Heart left ventricle (tissue), 16 donors: Measurements from ENCODE around the gene CACNA2D3. TPM values are rescaled to one million over a fixed set of nuclear protein-coding genes. Genes with fewer than 3 reads are reported as not detected.

Experiments used
- ATAC-seq, 4 donors: fragments of 200-7000 bp; cut with Tn5 transposase; one replicate each; pipeline ENCODE4 v1.9.1; 2020 to 2022; ENCODE audit warnings: moderate library complexity in 4 of 4, mild to moderate bottlenecking in 3 of 4, moderate number of reproducible peaks in 1 of 4
- DNase-seq, 5 donors: peaks; one replicate each; pipeline ENCODE4 v3.0.0-alpha.2; 2020
- H3K27ac ChIP-seq, 12 donors: fragments of 200-600 bp; sonication (generic) in 4 of 12; one replicate each; pipeline versions ENCODE4 v1.5.0 to v1.8.0; 2016 to 2022; ENCODE audit warnings: mild to moderate bottlenecking in 2 of 12
- H3K27me3 ChIP-seq, 9 donors: fragments of 200-600 bp; sonication (generic) in 2 of 9; one replicate each; pipeline versions ENCODE4 v1.5.1 to v1.8.0; 2016 to 2022; ENCODE audit warnings: mild to moderate bottlenecking in 3 of 9
- H3K36me3 ChIP-seq, 9 donors: fragments of 200-600 bp; sonication (generic) in 2 of 9; one replicate each; pipeline versions ENCODE4 v1.5.0 to v1.8.0; 2018 to 2022; ENCODE audit warnings: mild to moderate bottlenecking in 2 of 9
- H3K4me1 ChIP-seq, 12 donors: fragments of 200-600 bp; sonication (generic) in 4 of 12; one replicate each; pipeline versions ENCODE4 v1.5.0 to v1.8.0; 2016 to 2022; ENCODE audit warnings: mild to moderate bottlenecking in 3 of 12
- H3K4me3 ChIP-seq, 12 donors: fragments of 200-600 bp; sonication (generic) in 4 of 12; one replicate each; pipeline versions ENCODE4 v1.5.0 to v1.8.0; 2017 to 2022; ENCODE audit warnings: mild to moderate bottlenecking in 9 of 12, moderate library complexity in 4 of 12
- H3K9me3 ChIP-seq, 12 donors: fragments of 200-600 bp; sonication (generic) in 4 of 12; one replicate each; pipeline versions ENCODE4 v1.5.0 to v1.8.0; 2016 to 2022; ENCODE audit warnings: mild to moderate bottlenecking in 1 of 12
- POLR2A ChIP-seq, 2 donors: fragments of 450-650 bp; IDR thresholded peaks; one replicate each; pipeline ENCODE4 v1.6.1; 2017; ENCODE audit warnings: antibody characterized with exemption in 2 of 2, mild to moderate bottlenecking in 2 of 2, moderate library complexity in 2 of 2
- whole genome bisulfite sequencing, 4 donors: extraction: QIAGEN DNeasy Blood & Tissue Kit in 2 of 4; methylation state at CpG; one replicate each; pipeline versions ENCODE4 v1.1.5 to v1.1.7; 2013 to 2018; 5-methylcytosine and 5-hydroxymethylcytosine counted together
- intact Hi-C, 10 donors: fragments of 100-400 bp; cut with DNase I; formaldehyde crosslinking; loops; one replicate each; pipeline versions ENCODE4 v1.11.1 to v1.14.2; 2022
- polyA plus RNA-seq, 2 donors: library from polyadenylated mRNA; stranded (reverse); fragments of 200-250 nt; gene quantifications; one replicate each; pipeline ENCODE4 v1.2.3, GENCODE V29; 2013
- total RNA-seq, 9 donors: library from RNA; depleted of rRNA in 2 of 9; stranded (reverse); fragments of >200 nt in 2 of 9; fragmentation: NEBNext Ultra II Directional in 3 of 9; extraction: Animal tissue kit (Norgen Biotek cat#: 25700) in 3 of 9; gene quantifications; one replicate each; pipeline versions ENCODE4 v1.1.0 to v1.2.4, GENCODE V29; 2016 to 2023
- TF ChIP-seq, protein P1 (sequence below), 12 donors: fragments of 200-600 bp; sonication (generic) in 4 of 12; IDR thresholded peaks; one replicate each; pipeline versions ENCODE4 v1.5.0 to v1.8.0; 2018 to 2022; ENCODE audit warnings: antibody characterized with exemption in 12 of 12, mild to moderate bottlenecking in 5 of 12
- donor health status: ischemic (EF 13 %, LVEDD 7.1; RV severe dilation, severe dysfunction).
- donor health status: healthy with polysubstance abuse.
- donor health status: DM: no; HTN: yes; CAD: no.
- donor health status: DM: no; HTN: no; CAD: no.
- donor health status: ischemic (EF 25% LVEDD 6.9; RV normal size, moderate dysfunction).
- donor health status: ischemic (EF 25% LVEDD 5.7; RV mildly dilated, moderate dysfunction).
- donor health status: healthy.
- donor health status: DM: yes; HTN: yes; CAD: no.
- donor health status: ischemic (EF 35%, LVEDD 5.7; RV mildly dilated, moderate dysfunction).
- donor health status: nonischemic (EF 11% LVEDD 7.7; RV severe dilation, severe dysfunction).
- donor health status: DM: yes; HTN: yes; CAD: no.
- donor health status: PGD.
- donor health status: ischemic (EF 29% LVEDD 5.4; RV normal size, mild dysfunction).
- donor health status: nonischemic (EF 23%, LVEDD 6.1; RV moderate dilation, normal function).

The CACNA2D3 gene
- total and polyA plus RNA-seq, 11 donors: 0.17 to 25.1 (median 12.8) TPM

DNA sequence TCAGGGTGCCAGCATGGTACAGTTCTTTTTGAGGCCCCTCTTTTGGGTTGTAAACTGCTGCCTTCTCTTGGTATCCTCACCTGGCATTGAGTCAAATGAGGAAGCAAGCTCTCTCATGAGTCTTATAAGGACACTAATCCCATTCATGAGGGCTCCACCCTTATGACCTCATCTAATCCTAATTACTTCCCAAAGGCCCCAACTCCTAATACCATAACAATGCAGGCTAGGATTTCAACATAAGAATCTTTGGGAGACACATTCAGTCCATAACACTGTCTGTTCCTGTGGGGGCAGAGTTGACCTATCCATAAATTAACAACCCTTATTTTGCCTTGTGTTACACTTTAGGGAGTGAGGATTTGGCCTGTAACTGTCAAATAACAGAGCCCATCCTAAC lies 527.2 kb downstream of the CACNA2D3 start:
- intact Hi-C loops: no loop called here
- Histone ChIP-seq H3K27ac (no peak overlapping the region), H3K36me3 (no peaks in the 10 kb centered on the region), H3K4me1 (no peaks in the 10 kb centered on the region), H3K27me3 (no peaks in the 10 kb centered on the region), H3K9me3 (peaks cover 0 to 10% (median 0%) of the 10 kb centered on the region in 12 donors), H3K4me3 (no peak overlapping the region)
- TF ChIP-seq, protein P1, sequence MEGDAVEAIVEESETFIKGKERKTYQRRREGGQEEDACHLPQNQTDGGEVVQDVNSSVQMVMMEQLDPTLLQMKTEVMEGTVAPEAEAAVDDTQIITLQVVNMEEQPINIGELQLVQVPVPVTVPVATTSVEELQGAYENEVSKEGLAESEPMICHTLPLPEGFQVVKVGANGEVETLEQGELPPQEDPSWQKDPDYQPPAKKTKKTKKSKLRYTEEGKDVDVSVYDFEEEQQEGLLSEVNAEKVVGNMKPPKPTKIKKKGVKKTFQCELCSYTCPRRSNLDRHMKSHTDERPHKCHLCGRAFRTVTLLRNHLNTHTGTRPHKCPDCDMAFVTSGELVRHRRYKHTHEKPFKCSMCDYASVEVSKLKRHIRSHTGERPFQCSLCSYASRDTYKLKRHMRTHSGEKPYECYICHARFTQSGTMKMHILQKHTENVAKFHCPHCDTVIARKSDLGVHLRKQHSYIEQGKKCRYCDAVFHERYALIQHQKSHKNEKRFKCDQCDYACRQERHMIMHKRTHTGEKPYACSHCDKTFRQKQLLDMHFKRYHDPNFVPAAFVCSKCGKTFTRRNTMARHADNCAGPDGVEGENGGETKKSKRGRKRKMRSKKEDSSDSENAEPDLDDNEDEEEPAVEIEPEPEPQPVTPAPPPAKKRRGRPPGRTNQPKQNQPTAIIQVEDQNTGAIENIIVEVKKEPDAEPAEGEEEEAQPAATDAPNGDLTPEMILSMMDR (IDR thresholded peaks at IDR 0.05): no peak
- TF ChIP-seq POLR2A (IDR thresholded peaks at IDR 0.05): no peak
- ATAC-seq (no peak), DNase-seq (no peak)

DNA sequence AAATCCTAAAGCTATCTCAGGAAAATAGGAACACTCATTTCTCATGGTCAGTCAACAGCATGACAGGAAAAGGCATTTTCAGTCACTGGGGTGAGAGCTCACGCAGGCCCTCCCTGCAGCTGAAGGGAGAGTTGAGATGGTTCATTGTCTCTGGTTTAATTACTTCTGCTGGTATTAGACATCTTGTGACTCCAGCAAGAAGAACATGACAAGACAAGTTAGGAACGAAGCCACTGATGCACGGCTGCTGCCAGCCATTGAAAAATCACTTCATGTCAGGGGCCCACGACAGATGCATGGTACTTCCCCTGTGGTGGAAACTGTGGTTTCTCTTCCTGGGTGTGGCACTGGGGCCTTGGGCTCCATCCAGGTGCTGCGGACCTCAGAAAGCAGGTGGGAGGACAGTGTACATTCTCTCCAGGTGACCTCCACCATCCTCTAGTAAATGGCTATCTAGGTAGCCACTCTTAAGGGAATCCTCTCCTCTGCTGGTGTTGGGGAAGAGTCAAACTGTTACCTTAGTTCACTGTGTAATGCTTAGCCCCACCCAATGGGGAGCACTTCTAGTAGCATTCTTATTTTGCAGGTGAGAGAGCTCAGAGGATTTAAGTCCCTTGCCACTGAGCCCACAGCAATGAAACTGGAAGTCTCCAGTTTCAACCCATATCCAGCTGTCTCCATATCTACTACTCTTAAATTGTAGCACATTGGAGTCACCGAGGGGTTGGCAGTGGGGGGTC lies 531.3 kb downstream of the CACNA2D3 start:
- no peak overlapping the region for H3K4me3 ChIP-seq
- H3K36me3 ChIP-seq: no peaks in the 10 kb centered on the region
- H3K4me1 ChIP-seq: no peaks in the 10 kb centered on the region
- intact Hi-C loops: no loop called here
- no peaks in the 10 kb centered on the region for H3K27me3 ChIP-seq
- DNase-seq (no peak), ATAC-seq (no peak)
- peaks cover 0 to 4% (median 0%) of the 10 kb centered on the region in 12 donors for H3K9me3 ChIP-seq
- H3K27ac ChIP-seq: no peak overlapping the region
- 77 to 87% (median 82%) methylated on average over 6 of the region's 6 CpGs for WGBS, 4 donors
- TF ChIP-seq POLR2A (IDR thresholded peaks at IDR 0.05): no peak
- TF ChIP-seq, protein P1 (IDR thresholded peaks at IDR 0.05): no peak

DNA sequence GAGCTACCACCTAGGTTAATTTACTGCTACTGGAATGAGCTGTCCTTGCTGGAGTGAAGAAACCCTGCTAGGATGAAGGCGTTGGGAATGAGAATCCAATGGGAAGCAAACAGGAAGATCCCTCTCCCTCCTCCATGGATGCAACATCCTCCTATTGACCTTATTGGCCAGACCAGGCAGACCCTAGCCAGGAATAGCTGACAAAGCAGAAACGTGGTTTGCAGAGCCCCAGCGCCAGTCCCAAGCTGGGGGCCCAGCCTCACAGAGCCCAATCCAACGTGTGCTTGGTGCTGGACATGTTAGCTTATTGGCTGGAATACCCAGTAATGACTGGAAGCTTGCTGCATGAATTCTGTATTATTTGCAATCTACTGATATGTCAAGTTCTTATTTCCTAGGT lies 532.4 kb downstream of the CACNA2D3 start:
- H3K4me1 ChIP-seq: peaks cover 0 to 2% (median 0%) of the 10 kb centered on the region in 12 donors
- intact Hi-C loops: no loop called here
- ATAC-seq: no peak
- H3K4me3 ChIP-seq: no peak overlapping the region
- H3K27ac ChIP-seq: no peak overlapping the region
- WGBS, 4 donors: 64 to 76% (median 66%) methylated on average over 4 of the region's 4 CpGs
- H3K36me3 ChIP-seq: no peaks in the 10 kb centered on the region
- H3K27me3 ChIP-seq: no peaks in the 10 kb centered on the region
- no peak for TF ChIP-seq POLR2A (IDR thresholded peaks at IDR 0.05)
- TF ChIP-seq, protein P1 (IDR thresholded peaks at IDR 0.05): no peak
- no peak for DNase-seq
- no peaks in the 10 kb centered on the region for H3K9me3 ChIP-seq

DNA sequence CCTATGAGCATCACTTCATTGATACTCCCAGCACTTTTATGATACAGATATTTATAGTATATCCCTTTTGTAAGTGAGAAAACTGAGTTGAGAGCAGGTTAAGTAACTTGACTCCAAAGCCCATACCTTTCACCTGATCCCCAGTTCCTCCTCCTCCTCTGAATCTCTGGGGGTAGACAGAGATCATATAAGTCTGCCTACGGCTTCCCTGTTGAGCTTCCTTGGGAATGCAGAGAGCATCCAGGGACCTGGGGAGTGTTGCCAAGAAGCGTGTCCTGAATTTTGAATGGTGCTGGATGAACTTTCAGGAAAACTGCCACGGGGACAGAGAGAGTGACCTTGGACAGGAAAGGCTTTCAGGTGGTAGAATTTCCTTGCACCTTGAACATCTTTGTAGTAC lies 537.0 kb downstream of the CACNA2D3 start:
- Histone ChIP-seq H3K27me3 (no peaks in the 10 kb centered on the region), H3K36me3 (no peaks in the 10 kb centered on the region), H3K9me3 (no peaks in the 10 kb centered on the region), H3K4me1 (peaks cover 0 to 12% (median 0%) of the 10 kb centered on the region in 12 donors), H3K27ac (no peak overlapping the region), H3K4me3 (no peak overlapping the region)
- intact Hi-C loops: no loop called here
- ATAC-seq (no peak), DNase-seq (no peak)
- WGBS, 4 donors: 68 to 86% (median 77%) methylated on average over 3 of the region's 3 CpGs
- TF ChIP-seq, protein P1 (IDR thresholded peaks at IDR 0.05): no peak
- no peak for TF ChIP-seq POLR2A (IDR thresholded peaks at IDR 0.05)
